MM.1S (cell line): ENCODE data around the gene PPP1R9A.

Experiments used
- CTCF ChIP-seq: fragments of 300-600 bp; sonication (generic); IDR thresholded peaks from 2 replicates; pipeline ENCODE4 v1.5.1; 2016; ENCODE audit warnings: antibody characterized with exemption, low read length, mixed read lengths
- EZH2phosphoT487 ChIP-seq: fragments of 300-600 bp; sonication (generic); IDR thresholded peaks from 2 replicates; pipeline ENCODE4 v1.6.1; 2018; ENCODE audit warnings: antibody characterized with exemption, low read length

GRCh38 chr7:95279417-95279816, 372.0 kb downstream of the PPP1R9A start:
- TF ChIP-seq CTCF (no peak), EZH2phosphoT487 (no peak)
